B cell (primary cell): ENCODE results near the gene NOL12. TPM values are rescaled to one million over a fixed set of nuclear protein-coding genes. Genes with fewer than 3 reads are reported as not detected.
A peak's percentile ranks its signal among the peaks of the same experiment; 100 is the strongest.

ENCODE experiments used
- ATAC-seq: fragments of 200-7000 bp; cut with Tn5 transposase; one replicate; pipeline ENCODE4 v1.10.0; 2021; ENCODE audit warnings: low read depth, mild to moderate bottlenecking, moderate number of reproducible peaks, moderate library complexity
- CTCF ChIA-PET: fragments of 350-600 bp; sonication (Branson Sonifier 250); formaldehyde crosslinking; loops from one replicate; lab custom pipeline; 2021; ENCODE audit warnings: antibody characterized with exemption, inconsistent platforms; lab: Charles Lee
- POLR2A ChIA-PET: fragments of 350-600 bp; sonication (Branson Sonifier 250); formaldehyde crosslinking; loops from one replicate; lab custom pipeline; 2021; ENCODE audit warnings: antibody characterized with exemption; lab: Charles Lee
- DNase-seq: peaks from one replicate; pipeline ENCODE4 v3.0.0; 2013
- H2AFZ ChIP-seq: 2 replicates; pipeline ENCODE4 v1.6.1; 2012; ENCODE audit warnings: mild to moderate bottlenecking, low read depth, low read length; ENCODE audit not compliant: insufficient read depth, poor library complexity, severe bottlenecking
- H3K27ac ChIP-seq, 2 donors: 1 replicate in 1 of 2; 2 replicates in 1 of 2; pipeline ENCODE4 v1.5.1; 2012 to 2013; ENCODE audit warnings: low read length in 2 of 2, mild to moderate bottlenecking in 2 of 2, moderate library complexity in 1 of 2
- H3K27me3 ChIP-seq, 4 experiments: fragments of 200-600 bp in 1 of 4; sonication (generic) in 1 of 4; replicated peaks in 1 of 4; 1 replicate in 2 of 4; 2 replicates in 2 of 4; pipeline versions ENCODE4 v1.6.1 to v1.7.0; 2013 to 2016; ENCODE audit warnings: low read length in 3 of 4, mild to moderate bottlenecking in 2 of 4, mixed read lengths in 1 of 4, moderate library complexity in 1 of 4; ENCODE audit not compliant: insufficient read depth in 4 of 4, control insufficient read depth in 3 of 4; ENCODE audit errors: control extremely low read depth in 1 of 4
- H3K36me3 ChIP-seq, 2 experiments: replicated peaks in 1 of 2; 1 replicate in 1 of 2; 2 replicates in 1 of 2; pipeline versions ENCODE4 v1.6.1 to v1.7.1; 2013; ENCODE audit warnings: low read length in 1 of 2; ENCODE audit not compliant: insufficient read depth in 2 of 2, control insufficient read depth in 1 of 2; ENCODE audit errors: control extremely low read depth in 1 of 2, extremely low read depth in 1 of 2
- H3K4me1 ChIP-seq, 2 donors: fragments of 200-600 bp in 1 of 2; sonication (generic) in 1 of 2; 1 replicate in 1 of 2; 2 replicates in 1 of 2; pipeline versions ENCODE4 v1.5.1 to v1.6.1; 2013 to 2017; ENCODE audit warnings: low read length in 2 of 2; ENCODE audit not compliant: control insufficient read depth in 2 of 2, insufficient read depth in 2 of 2
- H3K4me2 ChIP-seq: replicated peaks from 2 replicates; pipeline ENCODE3; 2012; ENCODE audit warnings: mild to moderate bottlenecking, low read depth, low read length; ENCODE audit not compliant: poor library complexity, severe bottlenecking
- H3K4me3 ChIP-seq, 5 experiments: fragments of 200-600 bp in 1 of 5; sonication (generic) in 1 of 5; 1 replicate in 3 of 5; 2 replicates in 2 of 5; pipeline versions ENCODE4 v1.5.1 to v1.7.0; 2011 to 2016; ENCODE audit warnings: low read length in 4 of 5, mild to moderate bottlenecking in 4 of 5, low read depth in 2 of 5, control low read depth in 1 of 5, moderate library complexity in 1 of 5; ENCODE audit not compliant: insufficient read depth in 1 of 5; ENCODE audit errors: control extremely low read depth in 1 of 5, extremely low read depth in 1 of 5
- H3K79me2 ChIP-seq: fragments of 200-600 bp; sonication (generic); one replicate; pipeline ENCODE4 v1.6.0; 2016; ENCODE audit warnings: low read length; ENCODE audit not compliant: control insufficient read depth, insufficient read depth
- H3K9ac ChIP-seq: fragments of 200-600 bp; sonication (generic); 2 replicates; pipeline ENCODE4 v1.6.1; 2017; ENCODE audit warnings: mild to moderate bottlenecking, low read length, moderate library complexity
- H3K9me3 ChIP-seq, 3 donors: one replicate each; pipeline versions ENCODE4 v1.6.1 to v1.7.1; 2013; ENCODE audit warnings: low read length in 2 of 3; ENCODE audit not compliant: control insufficient read depth in 2 of 3, insufficient read depth in 1 of 3; ENCODE audit errors: control extremely low read depth in 1 of 3
- H4K20me1 ChIP-seq: 2 replicates; pipeline ENCODE4 v1.6.0; 2012; ENCODE audit warnings: mild to moderate bottlenecking, low read length; ENCODE audit not compliant: insufficient read depth, control insufficient read depth, poor library complexity, severe bottlenecking
- H3K27ac Mint-ChIP-seq: one replicate; pipeline ENCODE4 v1.8.0; 2021; ENCODE audit warnings: mixed read lengths
- H3K27me3 Mint-ChIP-seq: one replicate; pipeline ENCODE4 v1.8.0; 2021; ENCODE audit warnings: mixed read lengths
- H3K4me1 Mint-ChIP-seq: one replicate; pipeline ENCODE4 v1.8.0; 2021; ENCODE audit warnings: mixed read lengths
- H3K4me3 Mint-ChIP-seq: one replicate; pipeline ENCODE4 v1.8.0; 2021; ENCODE audit warnings: mixed read lengths
- H3K9me3 Mint-ChIP-seq: one replicate; pipeline ENCODE4 v1.8.0; 2022; ENCODE audit warnings: mixed read lengths; ENCODE audit not compliant: insufficient read depth
- CTCF ChIP-seq: fragments of 200-600 bp; IDR thresholded peaks from one replicate; pipeline ENCODE4 v1.8.0; 2022; ENCODE audit warnings: antibody characterized with exemption, mild to moderate bottlenecking
- EZH2 ChIP-seq: IDR thresholded peaks from 2 replicates; pipeline ENCODE4 v1.6.1; 2012; ENCODE audit warnings: borderline replicate concordance, low read depth, mild to moderate bottlenecking, moderate library complexity, low read length; ENCODE audit not compliant: insufficient read depth, poor library complexity, severe bottlenecking
- WGBS: methylation state at CpG from one replicate; pipeline ENCODE4 v1.1.5; 2013; ENCODE audit warnings: missing lambda C conversion rate; ENCODE audit not compliant: insufficient coverage; 5-methylcytosine and 5-hydroxymethylcytosine counted together
- intact Hi-C: fragments of 100-400 bp; cut with micrococcal nuclease; formaldehyde crosslinking; loops from one replicate; pipeline ENCODE4 v1.10.0; 2022
- polyA plus RNA-seq: library from polyadenylated mRNA; depleted of rRNA; stranded (reverse); fragments of >200 nt; gene quantifications from 2 replicates; pipeline ENCODE4 v1.2.3, GENCODE V29; 2012
- total RNA-seq, 2 donors: library from RNA; stranded (reverse); fragments of 120-200 nt in 1 of 2; gene quantifications; 1 replicate in 1 of 2; 2 replicates in 1 of 2; pipeline versions ENCODE4 v1.2.3 to v1.2.4, GENCODE V29; 2013 to 2022

The NOL12 gene
- total and polyA plus RNA-seq, 2 donors (not counting 1 experiment from before 2014, with no cell fraction given) = 34.7 to 43.1 TPM

GRCh38 chr22:37639070-37639760 lies 46.9 kb upstream of the NOL12 start, which contains the start of gene SH3BP1:
Gene SH3BP1, plus strand, starts transcription at chr22:37639669. Its CDS starts 119 bp downstream, at chr22:37639788.
- peaks cover 25% of the 10 kb centered on the region for H3K79me2 ChIP-seq
- no peaks in the 10 kb centered on the region for H3K27me3 ChIP-seq
- H3K4me1 ChIP-seq = peaks cover 61 to 79% of the 10 kb centered on the region in 2 donors
- H3K9ac ChIP-seq = peak within 1 kb of the TSS; percentile 77
- Mint-ChIP-seq H3K9me3 (no peaks in the 10 kb centered on the region), H3K4me1 (peaks cover 68% of the 10 kb centered on the region), H3K27me3 (no peaks in the 10 kb centered on the region), H3K4me3 (peak within 1 kb of the TSS; percentile 85), H3K27ac (peak within 1 kb of the TSS; percentile 95)
- 5% methylated on average over 57 of the region's 57 CpGs for WGBS
- DNase-seq (peak; percentile 64), ATAC-seq (peak; percentile 59)
- peaks cover 20% of the 10 kb centered on the region for H4K20me1 ChIP-seq
- peaks cover 0 to 26% of the 10 kb centered on the region in 2 experiments for H3K36me3 ChIP-seq
- POLR2A ChIA-PET = interaction anchor here (1.3 kb wide), 1 partner anchor 47 kb away, joined by 4 read pairs; the partner anchor contains the start of gene NOL12
- intact Hi-C loops = loop anchor here (1.0 kb wide), 1 partner anchor 16 kb away; no protein-coding TSS in a partner anchor
- peak within 1 kb of the TSS; percentile 67 to 78 (median 76) for H3K4me3 ChIP-seq
- H2AFZ ChIP-seq = peak within 1 kb of the TSS; percentile 69
- H3K4me2 ChIP-seq = peak within 1 kb of the TSS; percentile 94
- no peaks in the 10 kb centered on the region for H3K9me3 ChIP-seq
- no peak for TF ChIP-seq EZH2
- TF ChIP-seq CTCF = no peak
- CTCF ChIA-PET = interaction anchor here (1.3 to 22.4 kb wide), 3 partner anchors 19 to 39 kb away, joined by 6 to 620 read pairs (median 501); partner anchors contain the start of genes GGA1, LGALS1, NOL12 and PDXP
- peak within 1 kb of the TSS; percentile 59 to 79 for H3K27ac ChIP-seq
